ENCODE measurements around the gene ZFYVE27.

DNA sequence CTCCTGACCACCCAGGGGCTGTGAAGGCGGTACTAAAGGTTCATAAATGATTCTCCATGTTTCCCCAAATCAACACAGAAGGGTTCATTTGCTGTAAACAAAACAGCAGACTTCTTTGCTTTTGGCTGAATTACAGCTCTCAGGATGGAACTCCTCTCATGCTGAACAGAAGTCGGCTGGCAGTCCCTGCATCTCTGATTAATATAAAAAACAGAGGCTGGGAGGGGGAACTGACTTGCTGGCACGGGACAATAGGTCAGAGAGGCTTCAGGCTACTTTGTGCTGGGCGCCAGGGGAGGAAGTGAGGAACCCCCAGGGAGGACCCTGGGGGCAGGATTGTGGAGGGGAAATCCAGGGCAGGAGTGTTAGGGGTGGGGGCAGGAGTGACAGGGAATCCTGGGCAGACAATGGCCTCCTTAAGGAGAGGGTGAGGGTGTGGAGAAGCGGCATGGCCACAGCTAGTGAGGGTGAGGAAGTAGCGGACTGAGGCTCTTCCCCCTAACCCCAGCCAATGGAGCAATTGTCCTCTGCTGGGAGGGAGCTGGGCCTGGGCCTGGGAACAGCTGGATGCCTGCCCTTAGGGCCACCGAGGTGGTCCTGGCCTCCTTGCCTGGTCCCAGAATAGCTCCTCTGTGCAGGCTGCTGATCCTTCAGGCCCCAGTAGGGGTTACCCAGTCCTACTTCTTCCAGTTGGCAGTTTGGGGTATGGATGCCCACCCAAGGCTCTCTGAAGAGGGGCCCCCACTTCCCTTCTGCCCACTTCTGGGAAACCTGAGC is 44.1 kb downstream of the ZFYVE27 start:
- TF ChIP-seq POLR2A (IDR thresholded peaks at IDR 0.05) = no peak
- TF ChIP-seq, protein P1, sequence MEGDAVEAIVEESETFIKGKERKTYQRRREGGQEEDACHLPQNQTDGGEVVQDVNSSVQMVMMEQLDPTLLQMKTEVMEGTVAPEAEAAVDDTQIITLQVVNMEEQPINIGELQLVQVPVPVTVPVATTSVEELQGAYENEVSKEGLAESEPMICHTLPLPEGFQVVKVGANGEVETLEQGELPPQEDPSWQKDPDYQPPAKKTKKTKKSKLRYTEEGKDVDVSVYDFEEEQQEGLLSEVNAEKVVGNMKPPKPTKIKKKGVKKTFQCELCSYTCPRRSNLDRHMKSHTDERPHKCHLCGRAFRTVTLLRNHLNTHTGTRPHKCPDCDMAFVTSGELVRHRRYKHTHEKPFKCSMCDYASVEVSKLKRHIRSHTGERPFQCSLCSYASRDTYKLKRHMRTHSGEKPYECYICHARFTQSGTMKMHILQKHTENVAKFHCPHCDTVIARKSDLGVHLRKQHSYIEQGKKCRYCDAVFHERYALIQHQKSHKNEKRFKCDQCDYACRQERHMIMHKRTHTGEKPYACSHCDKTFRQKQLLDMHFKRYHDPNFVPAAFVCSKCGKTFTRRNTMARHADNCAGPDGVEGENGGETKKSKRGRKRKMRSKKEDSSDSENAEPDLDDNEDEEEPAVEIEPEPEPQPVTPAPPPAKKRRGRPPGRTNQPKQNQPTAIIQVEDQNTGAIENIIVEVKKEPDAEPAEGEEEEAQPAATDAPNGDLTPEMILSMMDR (IDR thresholded peaks at IDR 0.05) = no peak

Data from adrenal gland (tissue), 5 donors.